ENCODE data around the gene IPO9.

DNA sequence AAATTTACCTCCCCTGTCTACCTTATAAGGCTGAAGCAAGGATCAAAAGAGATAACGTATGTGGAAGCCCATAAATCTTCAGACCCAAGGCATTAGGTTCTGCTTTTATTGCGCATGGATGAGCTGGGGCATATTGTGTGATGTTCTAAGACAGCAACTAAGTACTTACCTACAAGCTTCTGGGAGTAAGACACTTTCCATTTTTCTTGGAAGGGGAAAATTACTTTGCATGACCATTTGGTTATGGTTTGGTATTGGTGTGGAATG lies 96.3 kb downstream of the IPO9 start:
- TF ChIP-seq, protein P1, sequence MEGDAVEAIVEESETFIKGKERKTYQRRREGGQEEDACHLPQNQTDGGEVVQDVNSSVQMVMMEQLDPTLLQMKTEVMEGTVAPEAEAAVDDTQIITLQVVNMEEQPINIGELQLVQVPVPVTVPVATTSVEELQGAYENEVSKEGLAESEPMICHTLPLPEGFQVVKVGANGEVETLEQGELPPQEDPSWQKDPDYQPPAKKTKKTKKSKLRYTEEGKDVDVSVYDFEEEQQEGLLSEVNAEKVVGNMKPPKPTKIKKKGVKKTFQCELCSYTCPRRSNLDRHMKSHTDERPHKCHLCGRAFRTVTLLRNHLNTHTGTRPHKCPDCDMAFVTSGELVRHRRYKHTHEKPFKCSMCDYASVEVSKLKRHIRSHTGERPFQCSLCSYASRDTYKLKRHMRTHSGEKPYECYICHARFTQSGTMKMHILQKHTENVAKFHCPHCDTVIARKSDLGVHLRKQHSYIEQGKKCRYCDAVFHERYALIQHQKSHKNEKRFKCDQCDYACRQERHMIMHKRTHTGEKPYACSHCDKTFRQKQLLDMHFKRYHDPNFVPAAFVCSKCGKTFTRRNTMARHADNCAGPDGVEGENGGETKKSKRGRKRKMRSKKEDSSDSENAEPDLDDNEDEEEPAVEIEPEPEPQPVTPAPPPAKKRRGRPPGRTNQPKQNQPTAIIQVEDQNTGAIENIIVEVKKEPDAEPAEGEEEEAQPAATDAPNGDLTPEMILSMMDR (IDR thresholded peaks at IDR 0.05; ENCODE audit: insufficient read depth, low read depth, low read length), result no peak
- TF ChIP-seq EZH2 (IDR thresholded peaks at IDR 0.05; ENCODE audit: insufficient read depth, low read length), result no peak

Data from astrocyte (in vitro differentiated cells and primary cell).